Transverse colon (tissue), 3 donors: Measurements from ENCODE around the gene RALGPS2.

ENCODE experiments used
- CTCF ChIP-seq, 5 experiments: fragments of 200-600 bp in 3 of 5; fragments of 450-650 bp in 2 of 5; sonication (generic) in 3 of 5; IDR thresholded peaks; 1 replicate in 2 of 5; 2 replicates in 3 of 5; pipeline ENCODE4 v1.5.1; 2016 to 2017; ENCODE audit warnings: antibody characterized with exemption in 5 of 5, inconsistent platforms in 3 of 5, mild to moderate bottlenecking in 2 of 5, moderate library complexity in 1 of 5
- POLR2A ChIP-seq: fragments of 450-650 bp; IDR thresholded peaks from one replicate; pipeline ENCODE4 v1.6.1; 2016; ENCODE audit warnings: antibody characterized with exemption, mild to moderate bottlenecking, moderate library complexity

GRCh38 chr1:178932552-178932906 is 207.5 kb downstream of the RALGPS2 start:
- TF ChIP-seq POLR2A (no peak), CTCF (IDR thresholded peaks at IDR 0.05) (no peak)
